Right lobe of liver (tissue), 6 donors: Measurements from ENCODE around the gene NQO1. TPM values are rescaled to one million over a fixed set of nuclear protein-coding genes. Genes with fewer than 3 reads are reported as not detected.

Experiments used
- ATAC-seq, 4 donors: fragments of 200-7000 bp; cut with Tn5 transposase; one replicate each; pipeline ENCODE4 v1.9.1; 2020; ENCODE audit warnings: mild to moderate bottlenecking in 4 of 4, moderate library complexity in 4 of 4
- DNase-seq, 3 donors: peaks; one replicate each; pipeline ENCODE4 v3.0.0-alpha.2; 2020
- H3K27ac ChIP-seq, 3 donors: fragments of 200-600 bp; one replicate each; pipeline ENCODE4 v1.8.0; 2022
- H3K27me3 ChIP-seq, 2 donors: fragments of 200-600 bp; one replicate each; pipeline ENCODE4 v1.8.0; 2022
- H3K36me3 ChIP-seq, 4 donors: fragments of 200-600 bp; sonication (generic) in 1 of 4; one replicate each; pipeline versions ENCODE4 v1.5.1 to v1.8.0; 2017 to 2022; ENCODE audit warnings: control low read depth in 1 of 4
- H3K4me1 ChIP-seq, 4 donors: fragments of 200-600 bp; sonication (generic) in 1 of 4; one replicate each; pipeline versions ENCODE4 v1.5.1 to v1.8.0; 2017 to 2022; ENCODE audit warnings: control low read depth in 1 of 4
- H3K4me3 ChIP-seq, 3 donors: fragments of 200-600 bp; one replicate each; pipeline ENCODE4 v1.8.0; 2022
- H3K9me3 ChIP-seq, 4 donors: fragments of 200-600 bp; sonication (generic) in 1 of 4; one replicate each; pipeline versions ENCODE4 v1.5.1 to v1.8.0; 2017 to 2022; ENCODE audit warnings: control low read depth in 1 of 4
- POLR2A ChIP-seq: fragments of 450-650 bp; IDR thresholded peaks from one replicate; pipeline ENCODE4 v1.6.1; 2017; ENCODE audit warnings: antibody characterized with exemption, mild to moderate bottlenecking
- WGBS: methylation state at CpG from one replicate; pipeline ENCODE4 v1.1.6; 2018; ENCODE audit warnings: low coverage, low lambda C conversion rate; ENCODE audit not compliant: insufficient coverage; ENCODE audit errors: missing lambda C conversion rate; 5-methylcytosine and 5-hydroxymethylcytosine counted together
- intact Hi-C, 2 donors: fragments of 100-400 bp; cut with DNase I; formaldehyde crosslinking; loops; one replicate each; pipeline versions ENCODE4 v1.11.2 to v1.14.1; 2022
- total RNA-seq, 6 experiments: library from RNA; depleted of rRNA in 2 of 6; stranded (reverse); fragments of >200 nt in 2 of 6; fragmentation: NEBNext Ultra II Directional in 3 of 6; extraction: Animal tissue kit (Norgen Biotek cat#: 25700) in 3 of 6; gene quantifications; one replicate each; pipeline versions ENCODE4 v1.1.0 to v1.2.4, GENCODE V29; 2016 to 2023
- TF ChIP-seq, protein P1 (sequence below), 4 donors: fragments of 200-600 bp in 3 of 4; fragments of 450-650 bp in 1 of 4; IDR thresholded peaks; one replicate each; pipeline versions ENCODE4 v1.5.1 to v1.8.0; 2016 to 2022; ENCODE audit warnings: antibody characterized with exemption in 4 of 4, mild to moderate bottlenecking in 2 of 4
- donor health status: DM: no; HTN: yes; CAD: no.
- donor health status: DM: no; HTN: no; CAD: no.
- donor health status: DM: no; HTN: no; CAD: no.
- donor health status: DM: no; HTN: yes; CAD: no.
- donor health status: DM: no; HTN: yes; CAD: no.

The NQO1 gene
- total RNA-seq, 6 experiments from 2014 or later: 1.5 to 26.6 (median 8.5) TPM

DNA sequence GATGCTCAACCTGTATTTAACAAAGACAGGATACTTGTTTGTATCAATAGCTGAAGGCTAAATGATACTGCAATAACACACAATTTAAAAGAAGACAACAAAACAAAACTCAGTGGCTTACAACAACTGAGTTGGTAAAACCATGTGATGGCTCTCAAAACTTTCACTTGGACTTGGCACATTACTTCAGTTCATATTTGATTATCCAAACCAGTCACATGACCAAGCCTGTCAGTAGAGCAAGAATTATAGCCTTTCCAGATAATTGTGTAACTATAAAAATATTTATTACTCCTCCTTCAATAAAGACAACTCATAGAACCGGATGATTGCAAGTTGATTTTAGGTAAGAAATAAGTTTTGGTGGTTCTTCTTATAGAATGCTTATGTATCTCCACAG, 56.8 kb downstream of the NQO1 start:
- no peaks in the 10 kb centered on the region for H3K9me3 ChIP-seq
- no peak overlapping the region for H3K4me3 ChIP-seq
- H3K36me3 ChIP-seq: peaks cover 0 to 13% (median 5%) of the 10 kb centered on the region in 4 donors
- intact Hi-C loops: no loop called here
- ATAC-seq (peak; percentile 52 to 81 (median 66)), DNase-seq (no peak)
- no peak overlapping the region for H3K27ac ChIP-seq
- H3K27me3 ChIP-seq: no peaks in the 10 kb centered on the region
- H3K4me1 ChIP-seq: peaks cover 0 to 13% (median 0%) of the 10 kb centered on the region in 4 donors
- TF ChIP-seq POLR2A: no peak
- TF ChIP-seq, protein P1, sequence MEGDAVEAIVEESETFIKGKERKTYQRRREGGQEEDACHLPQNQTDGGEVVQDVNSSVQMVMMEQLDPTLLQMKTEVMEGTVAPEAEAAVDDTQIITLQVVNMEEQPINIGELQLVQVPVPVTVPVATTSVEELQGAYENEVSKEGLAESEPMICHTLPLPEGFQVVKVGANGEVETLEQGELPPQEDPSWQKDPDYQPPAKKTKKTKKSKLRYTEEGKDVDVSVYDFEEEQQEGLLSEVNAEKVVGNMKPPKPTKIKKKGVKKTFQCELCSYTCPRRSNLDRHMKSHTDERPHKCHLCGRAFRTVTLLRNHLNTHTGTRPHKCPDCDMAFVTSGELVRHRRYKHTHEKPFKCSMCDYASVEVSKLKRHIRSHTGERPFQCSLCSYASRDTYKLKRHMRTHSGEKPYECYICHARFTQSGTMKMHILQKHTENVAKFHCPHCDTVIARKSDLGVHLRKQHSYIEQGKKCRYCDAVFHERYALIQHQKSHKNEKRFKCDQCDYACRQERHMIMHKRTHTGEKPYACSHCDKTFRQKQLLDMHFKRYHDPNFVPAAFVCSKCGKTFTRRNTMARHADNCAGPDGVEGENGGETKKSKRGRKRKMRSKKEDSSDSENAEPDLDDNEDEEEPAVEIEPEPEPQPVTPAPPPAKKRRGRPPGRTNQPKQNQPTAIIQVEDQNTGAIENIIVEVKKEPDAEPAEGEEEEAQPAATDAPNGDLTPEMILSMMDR (IDR thresholded peaks at IDR 0.05): no peak
- 56% methylated on average over 1 of the region's 1 CpG for WGBS

DNA sequence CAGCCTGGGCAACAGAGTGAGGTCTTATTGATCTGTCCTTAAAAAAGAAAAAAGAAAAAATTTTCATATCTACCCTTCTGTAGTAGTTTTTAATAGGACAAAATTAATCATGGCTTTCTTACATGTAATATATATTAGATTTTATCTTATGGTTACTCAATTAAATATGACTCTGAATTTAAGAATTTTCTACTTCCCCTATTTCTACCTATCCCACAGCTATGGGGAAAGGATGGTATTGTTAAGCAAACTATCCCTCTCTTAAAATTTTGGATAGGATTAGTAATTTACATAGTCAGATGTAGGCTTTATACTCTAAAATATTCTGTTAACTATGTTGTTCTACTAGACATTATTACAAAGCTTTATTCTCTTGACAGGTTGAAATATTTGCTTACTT, 62.5 kb downstream of the NQO1 start:
- Histone ChIP-seq H3K27me3 (no peaks in the 10 kb centered on the region), H3K9me3 (no peaks in the 10 kb centered on the region), H3K36me3 (peaks cover 0 to 28% (median 9%) of the 10 kb centered on the region in 4 donors), H3K27ac (no peak overlapping the region), H3K4me3 (no peak overlapping the region), H3K4me1 (no peaks in the 10 kb centered on the region)
- intact Hi-C loops: no loop called here
- ATAC-seq (no peak), DNase-seq (no peak)
- no peak for TF ChIP-seq POLR2A
- TF ChIP-seq, protein P1 (IDR thresholded peaks at IDR 0.05): no peak

DNA sequence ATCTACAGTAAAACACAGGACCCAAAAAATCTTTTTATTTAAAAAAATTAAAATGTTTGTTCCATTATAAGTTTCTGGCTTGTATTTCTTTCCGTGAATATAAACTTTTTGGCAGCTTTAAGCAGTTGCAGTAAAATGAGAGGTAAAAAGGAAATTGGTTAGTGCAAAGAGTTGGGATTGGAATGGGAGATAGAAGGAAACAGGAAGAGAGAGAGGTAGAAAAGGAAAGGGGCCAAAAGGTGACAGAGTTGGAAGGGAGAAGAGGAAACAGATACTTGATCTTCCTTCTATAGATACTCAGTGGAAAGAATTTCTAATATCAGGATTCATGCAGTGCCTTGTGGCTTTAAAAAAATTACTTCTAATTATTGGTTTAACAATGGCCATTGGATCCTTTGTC, 63.5 kb downstream of the NQO1 start:
- WGBS: 92% methylated on average over 1 of the region's 1 CpG
- peaks cover 0 to 38% (median 9%) of the 10 kb centered on the region in 4 donors for H3K36me3 ChIP-seq
- no peak for ATAC-seq

DNA sequence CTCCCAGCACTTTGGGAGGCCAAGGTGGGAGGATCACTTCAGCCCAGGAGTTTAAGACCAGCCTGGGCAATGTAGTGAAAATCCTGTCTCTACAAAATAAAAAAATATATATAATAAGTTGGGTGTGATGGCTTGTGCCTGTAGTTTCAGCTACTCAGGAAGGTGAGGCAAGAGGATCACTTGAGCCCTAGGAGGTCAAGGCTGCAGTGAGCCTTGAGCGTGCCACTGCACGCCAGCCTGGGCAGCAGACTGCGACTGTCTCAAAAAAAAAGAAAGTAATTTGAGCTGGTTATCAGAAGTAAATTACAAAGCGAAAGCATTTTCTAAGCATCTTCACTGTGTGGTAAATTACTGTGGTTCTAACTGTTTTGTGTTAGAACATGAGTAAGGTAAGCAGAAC, 66.2 kb downstream of the NQO1 start:
- Histone ChIP-seq H3K9me3 (no peaks in the 10 kb centered on the region), H3K27ac (no peak overlapping the region), H3K27me3 (no peaks in the 10 kb centered on the region), H3K4me1 (no peaks in the 10 kb centered on the region), H3K4me3 (no peak overlapping the region), H3K36me3 (peaks cover 7 to 57% (median 10%) of the 10 kb centered on the region in 4 donors)
- intact Hi-C loops: no loop called here
- DNase-seq: no peak
- WGBS: 91% methylated on average over 4 of the region's 4 CpGs
- ATAC-seq: no peak
- TF ChIP-seq, protein P1 (IDR thresholded peaks at IDR 0.05): no peak
- no peak for TF ChIP-seq POLR2A

More for the DNA sequence above, 63.5 kb downstream of the NQO1 start:
- H3K4me1 ChIP-seq: no peaks in the 10 kb centered on the region
- H3K27me3 ChIP-seq: no peaks in the 10 kb centered on the region
- H3K4me3 ChIP-seq: no peak overlapping the region
- TF ChIP-seq, protein P1 (IDR thresholded peaks at IDR 0.05): no peak
- TF ChIP-seq POLR2A: no peak
- intact Hi-C loops: no loop called here
- no peak for DNase-seq
- no peak overlapping the region for H3K27ac ChIP-seq
- no peaks in the 10 kb centered on the region for H3K9me3 ChIP-seq

Other genes with a start within 250 kb of the NQO1 start
- gene NFAT5, start 160.6 kb downstream of the NQO1 start, total RNA-seq: 10 to 100 TPM; 10.3 to 19.6 (median 14.8) TPM
- 10 to 100 TPM; 15.5 to 19.5 (median 16.6) TPM for gene NOB1, start 28.4 kb upstream of the NQO1 start, total RNA-seq
- 10 to 100 TPM; 18.1 to 24.6 (median 22.4) TPM for gene WWP2, start 35.8 kb upstream of the NQO1 start, total RNA-seq
- gene CLEC18A, start 224.8 kb upstream of the NQO1 start, total RNA-seq: 1 to 10 TPM in 1 of 6 experiments, under 1 TPM in 3, not detected in 2; 0.11 to 1.1 (median 0.79) TPM